Spinal cord (tissue), 10 donors: ENCODE data around the gene SPATA2L. TPM values are rescaled to one million over a fixed set of nuclear protein-coding genes. Genes with fewer than 3 reads are reported as not detected.

Source experiments
- DNase-seq, 6 donors: peaks; one replicate each; pipeline versions ENCODE4 v3.0.0 to v3.0.0-alpha.2; 2013 to 2015; ENCODE audit warnings: low spot score in 6 of 6, low read depth in 4 of 6
- H3K27ac ChIP-seq: one replicate; pipeline ENCODE4 v1.5.1; 2013; ENCODE audit warnings: low read depth, low read length, control low read depth
- H3K27me3 ChIP-seq: one replicate; pipeline ENCODE4 v1.6.1; 2013; ENCODE audit warnings: low read length; ENCODE audit not compliant: control insufficient read depth, insufficient read depth
- H3K36me3 ChIP-seq: one replicate; pipeline ENCODE4 v1.6.1; 2013; ENCODE audit warnings: low read length; ENCODE audit not compliant: control insufficient read depth, insufficient read depth
- H3K4me1 ChIP-seq: one replicate; pipeline ENCODE4 v1.6.1; 2013; ENCODE audit warnings: low read length; ENCODE audit not compliant: control insufficient read depth, insufficient read depth
- H3K4me3 ChIP-seq: one replicate; pipeline ENCODE4 v1.5.1; 2013; ENCODE audit warnings: low read depth, low read length, control low read depth
- H3K9me3 ChIP-seq: one replicate; pipeline ENCODE4 v1.6.1; 2013; ENCODE audit warnings: low read length; ENCODE audit not compliant: control insufficient read depth, insufficient read depth
- WGBS: methylation state at CpG from one replicate; pipeline ENCODE4 v1.1.5; 2013; ENCODE audit warnings: missing lambda C conversion rate; ENCODE audit not compliant: insufficient coverage; 5-methylcytosine and 5-hydroxymethylcytosine counted together
- long read RNA-seq, 4 donors: transcript quantifications; one replicate each; lab custom pipeline, GENCODE V29; 2026
- polyA plus RNA-seq, 2 donors: library from polyadenylated mRNA; unstranded; fragments of 120-200 nt; gene quantifications; one replicate each; pipeline ENCODE4 v1.2.1, GENCODE V29; 2013; ENCODE audit not compliant: insufficient read length in 2 of 2
- total RNA-seq, 2 donors: library from RNA; depleted of rRNA in 1 of 2; stranded (reverse); fragments of 120-200 nt in 1 of 2; fragments of >200 nt in 1 of 2; gene quantifications; one replicate each; pipeline versions ENCODE4 v1.2.3 to v1.2.4, GENCODE V29; 2013 to 2014
- donor health status: healthy.

Gene SPATA2L, protein sequence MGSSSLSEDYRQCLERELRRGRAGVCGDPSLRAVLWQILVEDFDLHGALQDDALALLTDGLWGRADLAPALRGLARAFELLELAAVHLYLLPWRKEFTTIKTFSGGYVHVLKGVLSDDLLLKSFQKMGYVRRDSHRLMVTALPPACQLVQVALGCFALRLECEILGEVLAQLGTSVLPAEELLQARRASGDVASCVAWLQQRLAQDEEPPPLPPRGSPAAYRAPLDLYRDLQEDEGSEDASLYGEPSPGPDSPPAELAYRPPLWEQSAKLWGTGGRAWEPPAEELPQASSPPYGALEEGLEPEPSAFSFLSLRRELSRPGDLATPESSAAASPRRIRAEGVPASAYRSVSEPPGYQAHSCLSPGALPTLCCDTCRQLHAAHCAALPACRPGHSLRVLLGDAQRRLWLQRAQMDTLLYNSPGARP
- total RNA-seq: 1 to 10 TPM; 8.7 to 9.7 TPM
- polyA plus RNA-seq: 10 to 100 TPM; 14.0 to 15.3 TPM
- long read RNA-seq, donor 1, partial matches to known transcripts: 0 of 3 reads
- long read RNA-seq, donor 1, other reads (novel, unspliced or antisense): 0 of 3 reads
- long read RNA-seq, donor 2, transcript SPATA2L-201 (3 exons, 2,335 nt): major isoform, 5 of 12 reads
- long read RNA-seq, donor 2, partial matches to known transcripts: 6 of 12 reads
- long read RNA-seq, donor 2, other reads (novel, unspliced or antisense): 0 of 12 reads
- long read RNA-seq, donor 3, partial matches to known transcripts: 0 of 1 reads
- long read RNA-seq, donor 3, other reads (novel, unspliced or antisense): 0 of 1 reads
- long read RNA-seq, donor 4, partial matches to known transcripts: 110 of 111 reads
- long read RNA-seq, donor 4, other reads (novel, unspliced or antisense): 0 of 111 reads

DNA sequence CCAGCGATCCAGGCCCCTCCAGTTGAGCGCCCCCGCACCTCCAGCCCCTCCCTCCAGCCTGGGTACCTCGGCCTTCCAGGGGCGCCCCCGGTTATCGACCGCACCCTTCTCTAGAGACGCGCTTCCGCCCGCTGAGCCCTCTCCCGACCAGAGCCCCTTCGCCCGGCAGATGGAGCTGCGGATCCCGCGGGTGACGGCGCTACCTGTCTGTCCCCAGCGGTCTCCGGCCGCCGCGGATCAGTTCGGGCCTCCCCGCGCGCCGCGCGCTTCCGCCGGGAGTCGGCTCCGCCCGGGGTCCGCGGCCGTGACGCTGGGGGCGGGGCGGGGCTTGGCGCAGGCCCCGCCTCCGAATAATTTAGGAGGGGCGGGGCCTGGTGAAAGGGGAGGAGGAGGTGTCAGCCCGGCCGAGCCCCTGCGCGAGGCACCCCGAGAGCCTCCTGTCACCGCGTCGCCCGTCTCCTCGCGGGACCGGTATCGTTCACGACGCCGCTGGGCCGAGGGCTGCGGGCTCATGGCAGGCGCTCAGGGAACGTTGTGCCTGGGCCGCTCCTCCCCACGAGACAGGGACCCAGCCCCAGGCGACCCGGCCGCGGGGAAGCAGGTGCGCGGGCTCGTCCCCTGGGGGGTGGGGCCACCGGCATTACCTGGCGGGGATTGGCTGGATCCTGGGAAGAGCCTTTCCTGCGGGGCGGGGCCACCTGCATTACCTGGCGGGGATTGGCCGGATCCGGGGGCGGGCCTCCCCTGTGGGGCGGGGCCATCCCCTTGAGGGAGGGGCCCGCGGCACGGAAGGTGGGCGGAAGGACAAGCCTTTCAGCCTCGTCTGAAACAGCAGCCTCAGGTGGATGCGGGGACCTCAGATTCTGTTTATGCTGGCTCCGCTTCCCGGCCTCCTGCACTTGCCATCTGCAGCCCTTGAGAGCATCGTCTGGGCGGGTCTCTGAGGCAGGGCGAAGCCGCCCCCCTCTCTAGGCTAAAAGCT lies at the start of gene SPATA2L:
Gene SPATA2L, minus strand, starts transcription at position 281 of the 982 bp plus-strand sequence. CDS start 473 bp downstream, outside the sequence.
- peaks cover 46% of the 10 kb centered on the region for H3K4me1 ChIP-seq
- no peaks in the 10 kb centered on the region for H3K27me3 ChIP-seq
- DNase-seq: peak in 5 of 6 donors; percentile 66 to 98 (median 82)
- H3K4me3 ChIP-seq: peak within 1 kb of the TSS; percentile 72
- H3K9me3 ChIP-seq: no peaks in the 10 kb centered on the region
- H3K36me3 ChIP-seq: peaks cover 26% of the 10 kb centered on the region
- under 1% methylated on average over 97 of the region's 97 CpGs for WGBS
- H3K27ac ChIP-seq: peak within 1 kb of the TSS; percentile 90

DNA sequence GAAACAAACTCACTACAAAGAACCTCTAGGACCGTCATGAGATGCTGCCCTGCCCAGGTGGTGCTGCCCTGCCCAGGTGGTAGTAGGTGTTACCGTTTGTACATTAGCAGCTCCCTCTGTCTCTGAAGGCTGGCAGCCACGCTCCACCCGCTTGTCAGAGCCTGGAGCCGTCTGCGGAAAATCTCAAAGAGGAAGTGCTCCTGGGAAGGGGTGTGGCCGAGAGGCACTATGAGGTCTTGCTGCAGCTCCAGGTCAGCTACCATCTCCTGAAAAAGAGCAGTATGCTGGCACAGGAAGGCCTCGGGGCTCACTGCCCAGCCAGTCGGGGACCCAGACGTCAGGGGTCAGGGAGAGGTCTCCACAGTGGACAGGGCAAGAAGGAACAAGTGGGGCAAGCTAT lies 48.1 kb upstream of the SPATA2L start:
- DNase-seq: no peak
- Histone ChIP-seq H3K36me3 (peaks cover 64% of the 10 kb centered on the region), H3K4me3 (no peak overlapping the region), H3K27ac (no peak overlapping the region), H3K27me3 (no peaks in the 10 kb centered on the region), H3K9me3 (no peaks in the 10 kb centered on the region), H3K4me1 (peaks cover 12% of the 10 kb centered on the region)
- 76% methylated on average over 9 of the region's 10 CpGs for WGBS

DNA sequence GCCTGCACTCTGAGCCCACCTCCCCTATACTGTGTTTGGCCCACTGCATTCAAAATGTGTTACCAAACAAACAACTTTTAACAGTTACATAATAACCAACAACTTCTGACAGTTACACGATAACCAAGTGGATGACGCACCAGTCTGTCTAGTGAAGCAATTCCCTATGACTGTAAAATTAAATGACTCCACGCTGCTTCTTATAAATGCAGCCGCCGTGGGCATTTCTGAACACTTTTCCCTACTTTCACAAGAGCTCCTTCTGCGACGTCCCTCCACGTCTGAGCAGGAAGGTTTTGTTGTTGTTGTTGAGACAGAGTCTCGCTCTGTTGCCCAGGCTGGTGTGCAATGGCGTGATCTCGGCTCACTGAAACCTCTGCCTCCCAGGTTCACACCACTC lies 47.4 kb upstream of the SPATA2L start:
- H3K9me3 ChIP-seq: no peaks in the 10 kb centered on the region
- no peak overlapping the region for H3K27ac ChIP-seq
- H3K4me3 ChIP-seq: no peak overlapping the region
- H3K27me3 ChIP-seq: no peaks in the 10 kb centered on the region
- 94% methylated on average over 6 of the region's 11 CpGs for WGBS
- no peak for DNase-seq
- peaks cover 71% of the 10 kb centered on the region for H3K36me3 ChIP-seq
- peaks cover 12% of the 10 kb centered on the region for H3K4me1 ChIP-seq

DNA sequence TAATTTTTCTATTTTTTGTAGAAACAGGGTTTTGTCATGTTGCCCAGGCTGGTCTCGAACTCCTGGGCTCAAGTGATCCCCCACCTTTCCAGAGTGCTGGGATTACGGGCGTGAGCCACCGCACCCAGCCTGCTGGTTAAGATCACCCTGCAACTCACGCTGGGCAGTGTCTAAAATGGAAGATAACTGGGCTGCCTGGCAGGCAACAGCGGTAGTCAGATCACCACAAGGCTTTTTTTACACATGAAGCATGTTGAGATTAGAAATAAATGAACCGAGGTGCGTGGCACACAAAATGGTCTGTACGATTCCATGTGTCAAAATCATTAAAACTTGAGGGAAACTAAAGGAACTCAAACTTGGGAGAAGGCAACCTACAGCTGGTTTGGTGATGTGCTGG lies 46.6 kb upstream of the SPATA2L start:
- H3K9me3 ChIP-seq: no peaks in the 10 kb centered on the region
- H3K4me1 ChIP-seq: peaks cover 12% of the 10 kb centered on the region
- no peaks in the 10 kb centered on the region for H3K27me3 ChIP-seq
- DNase-seq: no peak
- WGBS: 88% methylated on average over 8 of the region's 9 CpGs
- no peak overlapping the region for H3K4me3 ChIP-seq
- H3K36me3 ChIP-seq: peaks cover 73% of the 10 kb centered on the region
- H3K27ac ChIP-seq: no peak overlapping the region

DNA sequence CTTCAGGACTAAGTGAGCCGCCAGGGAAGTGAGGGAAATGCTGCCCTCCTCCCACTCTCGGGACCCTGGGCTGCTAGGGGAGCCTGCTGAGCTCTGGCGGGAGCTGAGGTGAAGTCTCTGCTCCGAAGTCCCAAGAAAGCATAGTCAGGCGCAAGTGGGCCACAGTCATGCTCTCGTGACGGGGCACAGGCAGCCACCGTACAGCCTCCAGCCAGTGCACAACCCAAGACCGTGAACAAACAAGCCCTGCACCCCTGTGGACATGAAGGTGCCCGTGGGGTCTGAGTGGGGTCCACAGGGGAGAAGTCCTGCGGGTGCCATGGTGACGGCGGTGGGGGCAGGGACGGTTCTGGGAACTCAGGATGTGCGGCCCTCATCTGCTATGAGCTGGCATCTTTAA lies 44.5 kb upstream of the SPATA2L start:
- H3K9me3 ChIP-seq: no peaks in the 10 kb centered on the region
- no peak overlapping the region for H3K27ac ChIP-seq
- H3K4me3 ChIP-seq: no peak overlapping the region
- DNase-seq: no peak
- H3K27me3 ChIP-seq: no peaks in the 10 kb centered on the region
- 88% methylated on average over 15 of the region's 15 CpGs for WGBS
- peaks cover 83% of the 10 kb centered on the region for H3K36me3 ChIP-seq
- peaks cover 12% of the 10 kb centered on the region for H3K4me1 ChIP-seq

DNA sequence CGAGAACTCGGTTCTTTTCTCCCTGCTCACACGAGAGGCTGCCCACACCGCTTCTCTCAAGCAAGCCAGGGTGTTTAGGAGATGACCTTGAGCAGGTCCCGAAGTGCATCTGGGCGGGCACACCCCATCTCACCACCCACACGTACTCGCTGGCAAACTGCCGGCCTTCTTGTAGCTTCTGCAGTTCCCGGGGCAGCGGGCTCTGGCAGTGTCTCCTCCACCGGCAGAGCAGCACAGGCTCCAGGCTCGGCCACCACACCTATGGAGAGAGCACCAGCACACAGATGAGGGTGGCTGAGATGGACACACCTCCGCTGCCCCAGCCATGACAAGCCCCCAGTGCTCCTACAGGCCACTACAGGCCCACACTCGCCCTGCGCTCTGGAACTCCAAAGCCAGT lies 43.3 kb upstream of the SPATA2L start:
- Histone ChIP-seq H3K4me3 (no peak overlapping the region), H3K36me3 (peaks cover 83% of the 10 kb centered on the region), H3K9me3 (no peaks in the 10 kb centered on the region), H3K4me1 (peaks cover 12% of the 10 kb centered on the region), H3K27me3 (no peaks in the 10 kb centered on the region), H3K27ac (no peak overlapping the region)
- DNase-seq: no peak
- 95% methylated on average over 10 of the region's 16 CpGs for WGBS

DNA sequence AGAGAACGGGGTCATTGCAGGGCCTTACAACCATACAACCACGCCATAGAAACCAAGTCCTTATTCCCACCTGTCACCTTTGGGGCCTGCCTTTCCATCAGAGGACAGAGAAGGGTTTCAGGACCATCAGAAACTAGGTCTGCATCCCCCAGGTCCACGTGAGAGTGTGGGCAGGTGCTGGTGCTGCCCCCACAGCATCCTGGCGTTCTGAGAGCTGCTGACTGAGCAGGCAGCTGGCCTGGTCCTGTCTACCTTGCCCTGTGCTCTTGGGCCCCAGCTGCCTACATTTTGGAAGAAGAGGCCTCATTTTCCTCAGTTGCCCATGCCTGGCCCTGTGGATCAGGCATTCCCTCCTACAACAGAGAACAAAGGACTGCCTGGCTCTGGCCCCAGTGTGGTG lies 41.4 kb upstream of the SPATA2L start:
- H3K27me3 ChIP-seq: no peaks in the 10 kb centered on the region
- peaks cover 86% of the 10 kb centered on the region for H3K36me3 ChIP-seq
- H3K9me3 ChIP-seq: no peaks in the 10 kb centered on the region
- no peak for DNase-seq
- WGBS: 81% methylated on average over 4 of the region's 4 CpGs
- H3K4me3 ChIP-seq: no peak overlapping the region
- no peak overlapping the region for H3K27ac ChIP-seq
- H3K4me1 ChIP-seq: peaks cover 12% of the 10 kb centered on the region

DNA sequence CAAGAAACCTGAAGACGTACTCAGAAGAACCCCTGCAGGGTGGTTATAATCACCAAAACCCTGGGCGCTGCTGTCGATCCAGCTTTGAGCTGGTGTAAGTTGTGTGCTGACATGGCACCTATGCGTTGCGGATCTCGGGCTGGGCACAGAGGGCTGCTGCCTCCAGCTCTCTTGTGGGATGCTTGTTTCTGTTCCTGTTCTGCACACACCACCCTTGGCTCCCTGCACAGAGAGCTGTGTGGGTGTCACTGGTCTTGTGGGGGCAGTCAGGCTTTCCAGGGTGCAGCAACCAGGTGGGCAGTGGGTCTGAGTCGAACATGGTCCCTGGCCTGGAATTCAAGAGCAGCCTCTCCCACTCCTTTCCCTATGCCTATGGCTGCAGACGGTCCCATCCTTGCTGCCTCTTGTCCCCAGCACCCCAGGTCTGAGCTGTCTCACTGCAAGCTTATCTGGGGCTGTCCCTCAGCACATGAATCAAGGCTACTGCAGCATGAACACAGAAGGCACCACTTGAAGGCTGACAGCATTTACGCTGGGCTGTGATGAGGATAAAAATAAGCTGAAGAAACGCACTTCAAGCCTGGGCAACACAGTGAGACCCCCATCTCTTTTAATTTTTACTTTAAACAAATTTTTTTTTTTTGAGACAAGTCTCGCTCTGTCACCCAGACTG lies 40.0 kb upstream of the SPATA2L start:
- 87% methylated on average over 7 of the region's 11 CpGs for WGBS
- Histone ChIP-seq H3K36me3 (peaks cover 87% of the 10 kb centered on the region), H3K27ac (no peak overlapping the region)

More for the DNA sequence above, 40.0 kb upstream of the SPATA2L start:
- Histone ChIP-seq H3K9me3 (no peaks in the 10 kb centered on the region), H3K27me3 (no peaks in the 10 kb centered on the region), H3K4me3 (no peak overlapping the region), H3K4me1 (peaks cover 6% of the 10 kb centered on the region)
- DNase-seq: no peak
